GM12878 (cell line): Measurements from ENCODE around the gene NCKAP5. TPM values are rescaled to one million over a fixed set of nuclear protein-coding genes. Genes with fewer than 3 reads are reported as not detected.

Experiments used
- ATAC-seq: fragments of 200-7000 bp; cut with Tn5 transposase; 3 replicates; pipeline ENCODE4 v1.9.1; 2020; ENCODE audit warnings: mild to moderate bottlenecking, moderate library complexity
- BruUV-seq: library from RNA; stranded (reverse); fragments of 400-500 nt; replicated peaks from 2 replicates; lab custom pipeline; 2021; lab: Mats Ljungman, UMichigan
- CTCF ChIA-PET: fragments of 300-600 bp; sonication (Branson Sonifier 250); formaldehyde crosslinking; extraction: SDS; loops from one replicate; lab custom pipeline; 2021; ENCODE audit warnings: inconsistent platforms; lab: Yijun Ruan, JAX
- POLR2A ChIA-PET: fragments of 350-600 bp; formaldehyde crosslinking; extraction: SDS; loops from one replicate; lab custom pipeline; 2021; ENCODE audit warnings: inconsistent platforms; lab: Charles Lee
- RAD21 ChIA-PET: fragments of 300-600 bp; sonication (Branson Sonifier 250); formaldehyde crosslinking; loops from one replicate; lab custom pipeline; 2023; ENCODE audit warnings: antibody characterized with exemption; ENCODE audit not compliant: unreplicated experiment; lab: Charles Lee
- SMC1A ChIA-PET: fragments of 300-600 bp; sonication (Branson Sonifier 250); formaldehyde crosslinking; loops from one replicate; lab custom pipeline; 2023; ENCODE audit not compliant: unreplicated experiment, uncharacterized antibody; lab: Charles Lee
- DNase-seq: peaks from one replicate; pipeline ENCODE4 v3.0.0-alpha.2; 2011; ENCODE audit warnings: low read depth, low spot score
- FAIRE-seq: peaks from 3 replicates; lab custom pipeline; 2011; peaks lifted over from hg19 to GRCh38; lab: Jason Lieb, UNC
- H2AFZ ChIP-seq: 2 replicates; pipeline ENCODE4 v1.6.0; 2011; ENCODE audit warnings: low read depth, low read length, control low read depth; ENCODE audit not compliant: control insufficient read depth
- H3K27ac ChIP-seq: 2 replicates; pipeline ENCODE4 v1.5.1; 2011; ENCODE audit warnings: control low read depth; ENCODE audit not compliant: control insufficient read depth, insufficient read depth
- H3K27me3 ChIP-seq, 2 experiments: replicated peaks in 1 of 2; 2 replicates each; pipeline versions ENCODE4 v1.6.0 to v1.6.1; 2011; ENCODE audit warnings: low read length in 1 of 2; ENCODE audit not compliant: control insufficient read depth in 2 of 2, insufficient read depth in 2 of 2
- H3K36me3 ChIP-seq, 2 experiments: 2 replicates each; pipeline ENCODE4 v1.5.1; 2011; ENCODE audit warnings: low read length in 1 of 2; ENCODE audit not compliant: control insufficient read depth in 2 of 2, insufficient read depth in 2 of 2
- H3K4me1 ChIP-seq: 2 replicates; pipeline ENCODE4 v1.6.1; 2011; ENCODE audit warnings: mild to moderate bottlenecking, low read length, moderate library complexity, mixed read lengths; ENCODE audit not compliant: control insufficient read depth, insufficient read depth
- H3K4me2 ChIP-seq: 2 replicates; pipeline ENCODE4 v1.6.0; 2011; ENCODE audit warnings: control low read depth; ENCODE audit not compliant: control insufficient read depth, insufficient read depth
- H3K4me3 ChIP-seq: fragments of 200-600 bp; sonication (generic); 2 replicates; pipeline ENCODE4 v1.5.1; 2016
- H3K79me2 ChIP-seq: 2 replicates; pipeline ENCODE4 v1.6.0; 2011; ENCODE audit warnings: low read length; ENCODE audit not compliant: control insufficient read depth, insufficient read depth
- H3K9ac ChIP-seq: 2 replicates; pipeline ENCODE4 v1.8.0; 2011; ENCODE audit warnings: low read length, control low read depth, mixed read lengths; ENCODE audit not compliant: control insufficient read depth, insufficient read depth
- H3K9me3 ChIP-seq: replicated peaks from 3 replicates; pipeline ENCODE4 v1.5.1; 2011; ENCODE audit warnings: mild to moderate bottlenecking, low read length; ENCODE audit not compliant: control insufficient read depth, insufficient read depth
- H4K20me1 ChIP-seq: 2 replicates; pipeline ENCODE4 v1.6.0; 2011; ENCODE audit not compliant: control insufficient read depth, insufficient read depth
- IKZF1 ChIP-seq: fragments of 450-650 bp; conservative IDR thresholded peaks from 2 replicates; pipeline ENCODE4 v1.6.1; 2017; ENCODE audit warnings: antibody characterized with exemption, mild to moderate bottlenecking
- MTA2 ChIP-seq: fragments of 450-650 bp; IDR thresholded peaks from 2 replicates; pipeline ENCODE4 v1.6.1; 2016; ENCODE audit warnings: low read depth, mild to moderate bottlenecking, moderate library complexity
- MYB ChIP-seq: fragments of 150-350 bp; IDR thresholded peaks from 2 replicates; pipeline ENCODE4 v1.6.1; 2014; ENCODE audit warnings: mild to moderate bottlenecking, low read depth, low read length, borderline replicate concordance
- NFYB ChIP-seq: IDR thresholded peaks from 2 replicates; pipeline ENCODE4 v1.6.1; 2011; ENCODE audit warnings: low read depth, mild to moderate bottlenecking, low read length, improper control_type of control experiment, moderate library complexity; ENCODE audit not compliant: insufficient read depth
- REST ChIP-seq: IDR thresholded peaks from 2 replicates; pipeline ENCODE4 v1.6.1; 2012; ENCODE audit warnings: mild to moderate bottlenecking, low read depth, low read length
- RUNX3 ChIP-seq: IDR thresholded peaks from 2 replicates; pipeline ENCODE4 v1.6.1; 2012; ENCODE audit warnings: low read length, inconsistent platforms
- SUPT20H ChIP-seq: IDR thresholded peaks from 2 replicates; pipeline ENCODE4 v1.6.1; 2011; ENCODE audit warnings: low read depth, mild to moderate bottlenecking, low read length, moderate library complexity, borderline replicate concordance; ENCODE audit not compliant: control insufficient read depth
- WGBS: methylation state at CpG from one replicate; pipeline ENCODE4 v1.1.6; 2016; ENCODE audit warnings: low lambda C conversion rate; ENCODE audit not compliant: insufficient replicate concordance, insufficient coverage; ENCODE audit errors: missing lambda C conversion rate; 5-methylcytosine and 5-hydroxymethylcytosine counted together
- in situ Hi-C: fragments of 300-500 bp; cut with MboI; formaldehyde crosslinking; loops from 9 replicates; pipeline ENCODE4 v1.14.3; 2018; ENCODE audit warnings: mixed read lengths
- intact Hi-C: fragments of 100-400 bp; cut with micrococcal nuclease; formaldehyde crosslinking; loops from one replicate; pipeline ENCODE4 v1.14.2; 2022; ENCODE audit not compliant: unreplicated experiment
- polyA plus RNA-seq, 11 experiments: library from polyadenylated mRNA; depleted of rRNA in 4 of 11; unstranded in 6 of 11; stranded (reverse) in 5 of 11; fragments of >200 nt; fragmentation: Nextera tagmentation in 4 of 11; fragmentation: Illumina TruSeq in 1 of 11; extraction: Ambion mirVana in 4 of 11; extraction: Trizol in 1 of 11; gene quantifications; 1 replicate in 1 of 11; 2 replicates in 10 of 11; pipeline versions ENCODE4 v1.2.1 to v1.2.3, GENCODE V29; 2011 to 2016; ENCODE audit warnings: inconsistent platforms in 2 of 11, missing spikeins in 2 of 11, low read depth in 1 of 11
- total RNA-seq, 4 experiments: library from RNA; depleted of rRNA in 3 of 4; stranded (reverse); fragments of >200 nt in 3 of 4; fragmentation: Illumina TruSeq in 1 of 4; extraction: Trizol in 1 of 4; gene quantifications; 2 replicates each; pipeline versions ENCODE4 v1.2.1 to v1.2.3, GENCODE V29; 2013 to 2021
- TF ChIP-seq, protein P1 (sequence below): fragments of 450-650 bp; IDR thresholded peaks from 2 replicates; pipeline ENCODE4 v1.6.1; 2018; ENCODE audit warnings: mild to moderate bottlenecking, low read depth, moderate library complexity; ENCODE audit not compliant: partially characterized antibody
- TF ChIP-seq, protein P2 (sequence below): fragments of 450-650 bp; conservative IDR thresholded peaks from 2 replicates; pipeline ENCODE4 v1.6.1; 2017; ENCODE audit warnings: mild to moderate bottlenecking, moderate library complexity
- TF ChIP-seq, protein P3 (sequence below): fragments of 450-650 bp; IDR thresholded peaks from 2 replicates; pipeline ENCODE4 v1.6.1; 2017; ENCODE audit warnings: mild to moderate bottlenecking, moderate library complexity

The NCKAP5 gene
- total and polyA plus RNA-seq, 10 of the 15 experiments (the other 5 are each of a cell fraction or from before 2014, with no cell fraction given), result 0.06 to 0.44 (median 0.16) TPM

DNA sequence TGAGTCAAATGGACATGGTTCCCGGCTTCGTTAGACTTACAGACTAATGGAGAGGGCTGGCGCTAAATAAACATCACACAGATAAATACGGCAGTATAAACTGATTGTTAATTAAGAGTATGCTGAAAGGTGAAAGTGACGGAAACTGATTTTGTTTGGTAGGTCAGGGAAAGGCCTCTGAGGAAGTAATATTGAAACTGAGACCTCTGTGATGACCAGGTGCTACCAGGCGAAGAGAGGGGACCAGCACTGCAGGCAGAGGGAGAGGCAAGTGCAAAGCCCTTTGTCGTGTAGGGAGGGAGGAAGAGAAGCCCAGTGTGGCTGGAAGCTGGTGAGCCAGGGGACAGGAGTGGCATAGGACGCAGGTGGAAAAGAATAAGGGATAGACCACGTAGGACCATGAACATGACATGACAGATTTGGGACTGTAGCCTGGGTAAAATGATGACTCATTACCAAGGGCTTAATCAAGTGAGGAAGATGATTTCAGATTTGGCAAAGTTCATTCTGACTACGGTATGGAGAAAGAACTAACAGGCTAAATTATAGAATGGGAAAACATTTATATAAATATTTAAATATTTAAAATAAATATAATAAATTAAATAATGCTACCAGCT lies 433.1 kb downstream of the NCKAP5 start:
- BruUV-seq, result no TSS peak
- no peak for TF ChIP-seq MYB
- TF ChIP-seq SUPT20H, result no peak
- peak; percentile 49; the same call in 1 of the 2 replicates for TF ChIP-seq MTA2
- TF ChIP-seq, protein P1, sequence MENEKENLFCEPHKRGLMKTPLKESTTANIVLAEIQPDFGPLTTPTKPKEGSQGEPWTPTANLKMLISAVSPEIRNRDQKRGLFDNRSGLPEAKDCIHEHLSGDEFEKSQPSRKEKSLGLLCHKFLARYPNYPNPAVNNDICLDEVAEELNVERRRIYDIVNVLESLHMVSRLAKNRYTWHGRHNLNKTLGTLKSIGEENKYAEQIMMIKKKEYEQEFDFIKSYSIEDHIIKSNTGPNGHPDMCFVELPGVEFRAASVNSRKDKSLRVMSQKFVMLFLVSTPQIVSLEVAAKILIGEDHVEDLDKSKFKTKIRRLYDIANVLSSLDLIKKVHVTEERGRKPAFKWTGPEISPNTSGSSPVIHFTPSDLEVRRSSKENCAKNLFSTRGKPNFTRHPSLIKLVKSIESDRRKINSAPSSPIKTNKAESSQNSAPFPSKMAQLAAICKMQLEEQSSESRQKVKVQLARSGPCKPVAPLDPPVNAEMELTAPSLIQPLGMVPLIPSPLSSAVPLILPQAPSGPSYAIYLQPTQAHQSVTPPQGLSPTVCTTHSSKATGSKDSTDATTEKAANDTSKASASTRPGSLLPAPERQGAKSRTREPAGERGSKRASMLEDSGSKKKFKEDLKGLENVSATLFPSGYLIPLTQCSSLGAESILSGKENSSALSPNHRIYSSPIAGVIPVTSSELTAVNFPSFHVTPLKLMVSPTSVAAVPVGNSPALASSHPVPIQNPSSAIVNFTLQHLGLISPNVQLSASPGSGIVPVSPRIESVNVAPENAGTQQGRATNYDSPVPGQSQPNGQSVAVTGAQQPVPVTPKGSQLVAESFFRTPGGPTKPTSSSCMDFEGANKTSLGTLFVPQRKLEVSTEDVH, result no peak
- no peak for TF ChIP-seq REST
- peak; percentile 40; the same call in 1 of the 2 replicates for TF ChIP-seq IKZF1
- TF ChIP-seq, protein P2, sequence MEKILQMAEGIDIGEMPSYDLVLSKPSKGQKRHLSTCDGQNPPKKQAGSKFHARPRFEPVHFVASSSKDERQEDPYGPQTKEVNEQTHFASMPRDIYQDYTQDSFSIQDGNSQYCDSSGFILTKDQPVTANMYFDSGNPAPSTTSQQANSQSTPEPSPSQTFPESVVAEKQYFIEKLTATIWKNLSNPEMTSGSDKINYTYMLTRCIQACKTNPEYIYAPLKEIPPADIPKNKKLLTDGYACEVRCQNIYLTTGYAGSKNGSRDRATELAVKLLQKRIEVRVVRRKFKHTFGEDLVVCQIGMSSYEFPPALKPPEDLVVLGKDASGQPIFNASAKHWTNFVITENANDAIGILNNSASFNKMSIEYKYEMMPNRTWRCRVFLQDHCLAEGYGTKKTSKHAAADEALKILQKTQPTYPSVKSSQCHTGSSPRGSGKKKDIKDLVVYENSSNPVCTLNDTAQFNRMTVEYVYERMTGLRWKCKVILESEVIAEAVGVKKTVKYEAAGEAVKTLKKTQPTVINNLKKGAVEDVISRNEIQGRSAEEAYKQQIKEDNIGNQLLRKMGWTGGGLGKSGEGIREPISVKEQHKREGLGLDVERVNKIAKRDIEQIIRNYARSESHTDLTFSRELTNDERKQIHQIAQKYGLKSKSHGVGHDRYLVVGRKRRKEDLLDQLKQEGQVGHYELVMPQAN, result no peak
- no peak for TF ChIP-seq NFYB
- TF ChIP-seq RUNX3, result no peak
- TF ChIP-seq, protein P3, sequence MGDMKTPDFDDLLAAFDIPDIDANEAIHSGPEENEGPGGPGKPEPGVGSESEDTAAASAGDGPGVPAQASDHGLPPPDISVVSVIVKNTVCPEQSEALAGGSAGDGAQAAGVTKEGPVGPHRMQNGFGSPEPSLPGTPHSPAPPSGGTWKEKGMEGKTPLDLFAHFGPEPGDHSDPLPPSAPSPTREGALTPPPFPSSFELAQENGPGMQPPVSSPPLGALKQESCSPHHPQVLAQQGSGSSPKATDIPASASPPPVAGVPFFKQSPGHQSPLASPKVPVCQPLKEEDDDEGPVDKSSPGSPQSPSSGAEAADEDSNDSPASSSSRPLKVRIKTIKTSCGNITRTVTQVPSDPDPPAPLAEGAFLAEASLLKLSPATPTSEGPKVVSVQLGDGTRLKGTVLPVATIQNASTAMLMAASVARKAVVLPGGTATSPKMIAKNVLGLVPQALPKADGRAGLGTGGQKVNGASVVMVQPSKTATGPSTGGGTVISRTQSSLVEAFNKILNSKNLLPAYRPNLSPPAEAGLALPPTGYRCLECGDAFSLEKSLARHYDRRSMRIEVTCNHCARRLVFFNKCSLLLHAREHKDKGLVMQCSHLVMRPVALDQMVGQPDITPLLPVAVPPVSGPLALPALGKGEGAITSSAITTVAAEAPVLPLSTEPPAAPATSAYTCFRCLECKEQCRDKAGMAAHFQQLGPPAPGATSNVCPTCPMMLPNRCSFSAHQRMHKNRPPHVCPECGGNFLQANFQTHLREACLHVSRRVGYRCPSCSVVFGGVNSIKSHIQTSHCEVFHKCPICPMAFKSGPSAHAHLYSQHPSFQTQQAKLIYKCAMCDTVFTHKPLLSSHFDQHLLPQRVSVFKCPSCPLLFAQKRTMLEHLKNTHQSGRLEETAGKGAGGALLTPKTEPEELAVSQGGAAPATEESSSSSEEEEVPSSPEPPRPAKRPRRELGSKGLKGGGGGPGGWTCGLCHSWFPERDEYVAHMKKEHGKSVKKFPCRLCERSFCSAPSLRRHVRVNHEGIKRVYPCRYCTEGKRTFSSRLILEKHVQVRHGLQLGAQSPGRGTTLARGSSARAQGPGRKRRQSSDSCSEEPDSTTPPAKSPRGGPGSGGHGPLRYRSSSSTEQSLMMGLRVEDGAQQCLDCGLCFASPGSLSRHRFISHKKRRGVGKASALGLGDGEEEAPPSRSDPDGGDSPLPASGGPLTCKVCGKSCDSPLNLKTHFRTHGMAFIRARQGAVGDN, result no peak

More for the DNA sequence above, 433.1 kb downstream of the NCKAP5 start:
- CTCF ChIA-PET, result interaction anchor here (0.6 to 1.7 kb wide), 4 partner anchors 11 to 588 kb away, joined by 3 read pairs; no protein-coding TSS in a partner anchor
- intact Hi-C loops (no loop called here), in situ Hi-C loops (no loop called here)
- Histone ChIP-seq H3K27ac (no peak overlapping the region), H3K4me3 (no peak overlapping the region), H3K36me3 (no peaks in the 10 kb centered on the region), H3K79me2 (no peaks in the 10 kb centered on the region), H3K9ac (no peak overlapping the region), H2AFZ (no peak overlapping the region), H3K27me3 (no peaks in the 10 kb centered on the region), H3K4me1 (no peaks in the 10 kb centered on the region), H3K9me3 (no peaks in the 10 kb centered on the region), H4K20me1 (no peaks in the 10 kb centered on the region), H3K4me2 (no peak overlapping the region)
- ATAC-seq, result peak; percentile 90
- SMC1A ChIA-PET, result interaction anchor here (1.0 to 1.9 kb wide), 2 partner anchors 9 to 12 kb away, joined by 3 to 6 read pairs; no protein-coding TSS in a partner anchor
- no peak for FAIRE-seq
- WGBS, result 29% methylated on average over 10 of the region's 10 CpGs
- POLR2A ChIA-PET, result no interaction called here
- DNase-seq, result no peak
- RAD21 ChIA-PET, result no interaction called here
